Activated T-helper 1 cell treated with anti-CD3 and anti-CD28 coated beads, Interleukin-12 subunit alpha, Interleukin-12 subunit beta, Interleukin-2, Interleukin-4 antibody, amounts not matched to agents 30 ng/mL and 10 ng/mL and 1 ng/mL, durations not matched to agents 14 hours and 24 hours and 36 hours (primary cell): ENCODE measurements around the gene SEZ6L. TPM values are rescaled to one million over a fixed set of nuclear protein-coding genes. Genes with fewer than 3 reads are reported as not detected.
"Not testable (repeated sequence)": the region's sequence is repeated elsewhere in the genome, so short reads cannot be mapped to it uniquely, and the experiment has no call there.

Source experiments
- DNase-seq: peaks from one replicate; pipeline ENCODE4 v3.0.0; 2021; ENCODE audit warnings: low spot score
- H3K27ac Mint-ChIP-seq: one replicate; pipeline ENCODE4 v1.8.0; 2021; ENCODE audit warnings: mild to moderate bottlenecking, mixed read lengths
- H3K27me3 Mint-ChIP-seq: one replicate; pipeline ENCODE4 v1.8.0; 2022; ENCODE audit warnings: mild to moderate bottlenecking, moderate library complexity, mixed read lengths; ENCODE audit not compliant: insufficient read depth
- H3K36me3 Mint-ChIP-seq: one replicate; pipeline ENCODE4 v1.8.0; 2021; ENCODE audit warnings: low read depth, mixed read lengths
- H3K4me1 Mint-ChIP-seq: one replicate; pipeline ENCODE4 v1.8.0; 2021; ENCODE audit warnings: low read depth, mixed read lengths
- H3K4me3 Mint-ChIP-seq: one replicate; pipeline ENCODE4 v1.8.0; 2021; ENCODE audit warnings: mild to moderate bottlenecking, moderate library complexity, mixed read lengths
- H3K9me3 Mint-ChIP-seq: one replicate; pipeline ENCODE4 v1.8.0; 2021; ENCODE audit warnings: mixed read lengths
- intact Hi-C: fragments of 100-400 bp; cut with micrococcal nuclease; formaldehyde crosslinking; loops from one replicate; pipeline ENCODE4 v1.15.1; 2024
- total RNA-seq: library from RNA; stranded (reverse); gene quantifications from 2 replicates; pipeline ENCODE4 v1.2.3, GENCODE V29; 2022

The SEZ6L gene
- total RNA-seq, 1 donor from 2014 or later: not detected

DNA sequence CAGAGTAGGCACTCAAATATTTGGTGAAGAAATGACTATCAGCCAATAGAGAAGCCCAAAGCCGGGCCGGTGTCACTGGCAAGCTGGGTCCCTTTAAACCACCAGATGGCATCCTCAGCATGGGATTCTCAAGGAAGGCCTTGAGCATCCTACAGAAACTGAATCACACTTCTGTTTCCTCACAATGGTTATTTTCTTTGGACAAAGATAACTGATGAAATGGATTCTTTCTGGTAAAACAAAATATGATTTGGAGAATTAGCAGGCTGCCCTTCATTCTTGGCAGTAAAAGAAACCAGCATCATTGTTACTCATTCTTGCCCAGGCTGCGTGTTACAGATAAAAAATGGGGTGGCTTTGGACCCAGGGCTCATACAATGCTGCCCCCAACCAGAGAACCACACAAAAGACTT lies 229.5 kb downstream of the SEZ6L start:
- H3K27ac Mint-ChIP-seq: no peak overlapping the region
- H3K27me3 Mint-ChIP-seq: peaks cover 4% of the 10 kb centered on the region
- H3K9me3 Mint-ChIP-seq: no peaks in the 10 kb centered on the region
- H3K4me3 Mint-ChIP-seq: no peak overlapping the region
- peaks cover 10% of the 10 kb centered on the region for H3K4me1 Mint-ChIP-seq
- no peaks in the 10 kb centered on the region for H3K36me3 Mint-ChIP-seq
- peak; percentile 29 for DNase-seq
- intact Hi-C loops: loop anchor here (1.0 kb wide), 5 partner anchors 33 to 267 kb away; partner anchors contain the start of gene TFIP11

GRCh38 chr22:26399289-26399688 lies 230.0 kb downstream of the SEZ6L start:
- no peak overlapping the region for H3K4me3 Mint-ChIP-seq
- H3K27ac Mint-ChIP-seq: no peak overlapping the region
- intact Hi-C loops: no loop called here
- H3K27me3 Mint-ChIP-seq: peaks cover 6% of the 10 kb centered on the region
- peaks cover 14% of the 10 kb centered on the region for H3K4me1 Mint-ChIP-seq
- DNase-seq: no peak
- no peaks in the 10 kb centered on the region for H3K36me3 Mint-ChIP-seq
- H3K9me3 Mint-ChIP-seq: no peaks in the 10 kb centered on the region

DNA sequence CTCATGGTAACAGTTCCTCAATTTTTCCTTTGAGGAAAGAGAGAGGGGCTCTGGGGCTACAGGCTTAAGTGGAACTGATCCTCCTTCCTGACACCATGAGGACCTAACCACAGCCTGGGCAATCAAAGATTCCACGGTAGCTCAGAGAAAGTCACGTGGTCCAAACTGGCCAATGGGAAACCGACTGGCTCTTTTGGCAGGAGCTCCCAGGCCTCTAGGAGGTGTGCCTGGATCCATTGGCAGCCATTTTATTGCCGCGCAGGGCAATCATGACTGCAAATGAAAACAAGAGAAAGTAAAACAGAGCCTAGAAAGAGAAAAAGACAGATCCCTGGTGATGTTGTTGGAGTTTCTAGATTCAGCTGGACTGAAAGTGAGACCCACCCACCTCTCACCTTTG lies 232.5 kb downstream of the SEZ6L start:
- Mint-ChIP-seq H3K4me3 (no peak overlapping the region), H3K27ac (no peak overlapping the region), H3K27me3 (peaks cover 2% of the 10 kb centered on the region), H3K9me3 (no peaks in the 10 kb centered on the region), H3K4me1 (peaks cover 20% of the 10 kb centered on the region), H3K36me3 (no peaks in the 10 kb centered on the region)
- no peak for DNase-seq
- intact Hi-C loops: no loop called here

GRCh38 chr22:26404851-26405421 lies 235.7 kb downstream of the SEZ6L start:
- Mint-ChIP-seq H3K36me3 (no peaks in the 10 kb centered on the region), H3K27me3 (peaks cover 4% of the 10 kb centered on the region), H3K9me3 (no peaks in the 10 kb centered on the region), H3K4me3 (no peak overlapping the region), H3K27ac (no peak overlapping the region), H3K4me1 (peaks cover 15% of the 10 kb centered on the region)
- no peak for DNase-seq
- intact Hi-C loops: no loop called here

DNA sequence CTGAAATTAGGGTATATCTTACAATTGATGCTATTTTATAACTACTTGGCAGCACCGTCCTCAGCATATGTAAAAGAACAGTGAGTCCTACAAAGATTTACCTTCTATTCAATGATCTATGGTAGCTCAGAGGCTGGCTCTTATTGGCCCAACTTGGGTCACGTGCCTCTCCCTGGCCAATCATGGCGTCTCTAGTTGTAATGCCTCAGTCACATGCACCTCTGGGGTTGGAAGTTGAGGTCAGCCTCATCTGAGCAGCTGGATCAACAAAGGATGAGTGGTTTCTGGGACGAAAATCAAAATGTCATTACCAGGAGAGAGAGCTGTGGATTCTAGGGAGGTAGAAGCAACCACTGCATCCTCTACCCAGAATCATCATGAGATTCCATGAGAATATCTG lies 236.9 kb downstream of the SEZ6L start:
- Mint-ChIP-seq H3K27ac (no peak overlapping the region), H3K4me3 (no peak overlapping the region), H3K36me3 (no peaks in the 10 kb centered on the region), H3K27me3 (peaks cover 4% of the 10 kb centered on the region), H3K4me1 (peaks cover 15% of the 10 kb centered on the region), H3K9me3 (no peaks in the 10 kb centered on the region)
- no peak for DNase-seq
- intact Hi-C loops: no loop called here

GRCh38 chr22:26408562-26409220 lies 239.4 kb downstream of the SEZ6L start:
- H3K27me3 Mint-ChIP-seq, DNase-seq, intact Hi-C loops, H3K4me3 Mint-ChIP-seq, H3K36me3 Mint-ChIP-seq, H3K9me3 Mint-ChIP-seq, H3K27ac Mint-ChIP-seq: not testable (repeated sequence)
- peaks cover 11% of the 10 kb centered on the region for H3K4me1 Mint-ChIP-seq

DNA sequence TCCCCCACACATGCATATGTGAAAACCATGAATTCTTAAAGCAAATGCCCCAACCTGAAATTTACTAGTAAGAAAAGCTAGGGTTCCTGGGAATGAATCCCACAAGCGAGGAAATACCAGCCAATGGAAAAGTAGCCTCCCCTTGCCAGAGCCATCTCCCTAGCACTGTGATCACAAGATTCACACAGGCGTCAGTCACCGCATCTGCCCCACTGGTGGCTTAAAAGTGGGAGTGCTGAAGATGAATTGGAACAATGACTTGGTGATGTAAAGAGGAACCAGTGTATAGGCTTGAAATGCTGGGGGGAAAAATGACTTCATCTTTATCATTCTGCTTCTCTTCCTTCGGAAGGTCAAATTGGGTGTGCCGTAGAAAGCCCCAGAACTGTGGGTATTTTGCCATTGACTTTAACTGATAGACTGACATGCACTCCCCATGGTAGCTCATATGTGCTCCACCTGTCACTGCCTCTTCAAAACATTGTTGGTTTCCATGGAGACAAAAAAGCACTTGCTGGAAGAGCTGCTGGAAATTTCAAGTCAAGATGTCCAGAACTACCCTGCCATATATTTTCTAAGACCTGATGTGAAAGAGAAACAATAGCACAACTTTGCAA lies 240.6 kb downstream of the SEZ6L start:
- no peaks in the 10 kb centered on the region for H3K36me3 Mint-ChIP-seq
- H3K27me3 Mint-ChIP-seq: peaks cover 4% of the 10 kb centered on the region
- no peak for DNase-seq
- H3K9me3 Mint-ChIP-seq: no peaks in the 10 kb centered on the region
- peaks cover 1% of the 10 kb centered on the region for H3K4me1 Mint-ChIP-seq
- no peak overlapping the region for H3K4me3 Mint-ChIP-seq
- H3K27ac Mint-ChIP-seq: no peak overlapping the region
- intact Hi-C loops: no loop called here

- Mint-ChIP-seq H3K27ac (no peak overlapping the region), H3K36me3 (no peaks in the 10 kb centered on the region)
- DNase-seq: no peak
Measured at GRCh38 chr22:26410386-26410785, 241.1 kb downstream of the SEZ6L start.

DNA sequence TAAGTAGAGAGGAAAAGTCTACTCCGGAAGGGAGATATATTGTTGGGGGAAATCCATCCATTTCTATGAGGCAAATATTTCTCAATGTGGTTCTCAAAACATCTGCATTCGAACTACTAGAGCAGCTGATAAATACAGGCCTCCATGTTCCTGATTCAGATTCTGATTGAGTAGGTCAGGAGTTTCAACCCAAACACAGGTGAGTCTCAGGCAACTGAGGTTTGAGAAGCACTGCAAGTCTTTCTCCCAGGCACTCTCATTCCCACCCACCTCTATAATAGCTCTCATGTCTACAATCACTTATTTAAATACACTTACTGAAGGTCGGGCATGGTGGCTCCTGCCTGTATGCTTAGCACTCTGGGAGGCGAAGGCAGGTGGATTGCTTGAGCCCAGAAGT lies 245.1 kb downstream of the SEZ6L start:
- Mint-ChIP-seq H3K4me1 (peaks cover 5% of the 10 kb centered on the region), H3K36me3 (no peaks in the 10 kb centered on the region), H3K27me3 (peaks cover 12% of the 10 kb centered on the region), H3K4me3 (no peak overlapping the region), H3K9me3 (no peaks in the 10 kb centered on the region), H3K27ac (no peak overlapping the region)
- intact Hi-C loops: no loop called here
- no peak for DNase-seq

More at GRCh38 chr22:26410386-26410785, 241.1 kb downstream of the SEZ6L start:
- intact Hi-C loops: no loop called here
- no peaks in the 10 kb centered on the region for H3K4me1 Mint-ChIP-seq
- H3K9me3 Mint-ChIP-seq: no peaks in the 10 kb centered on the region
- H3K4me3 Mint-ChIP-seq: no peak overlapping the region
- H3K27me3 Mint-ChIP-seq: peaks cover 4% of the 10 kb centered on the region

- Mint-ChIP-seq H3K27ac (no peak overlapping the region), H3K4me3 (no peak overlapping the region), H3K4me1 (peaks cover 5% of the 10 kb centered on the region), H3K27me3 (peaks cover 20% of the 10 kb centered on the region), H3K9me3 (no peaks in the 10 kb centered on the region), H3K36me3 (no peaks in the 10 kb centered on the region)
- intact Hi-C loops: no loop called here
- no peak for DNase-seq
Measured at GRCh38 chr22:26416256-26416655, 247.0 kb downstream of the SEZ6L start.

DNA sequence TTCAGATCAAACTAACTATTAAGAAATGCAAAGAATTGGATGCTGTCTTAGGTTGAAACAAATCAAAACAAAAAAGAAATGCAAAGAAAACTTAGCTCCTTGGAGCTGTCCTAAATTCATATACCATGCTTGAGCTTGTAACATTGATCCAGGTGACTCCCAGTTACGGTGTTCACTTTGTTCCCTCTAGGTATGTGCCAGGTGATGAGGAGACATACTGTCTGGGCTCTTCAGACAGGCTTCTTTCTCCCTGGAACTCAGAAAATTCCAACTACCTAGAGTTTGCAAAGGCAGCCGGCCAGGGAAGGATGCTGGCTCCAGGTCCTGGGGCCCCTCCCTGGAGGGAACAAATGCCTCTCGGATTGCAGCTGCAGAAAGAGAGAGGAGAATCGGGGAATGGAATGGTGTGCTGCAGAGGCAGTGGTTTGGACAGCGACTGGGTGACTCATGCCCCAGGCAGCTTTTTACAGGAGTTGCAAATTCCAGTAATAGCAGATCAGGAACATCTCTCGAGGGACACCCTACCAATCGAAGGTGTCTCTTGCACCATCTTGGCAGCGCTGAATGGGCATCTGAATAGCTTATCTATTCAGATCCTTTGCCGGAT lies 247.5 kb downstream of the SEZ6L start:
- Mint-ChIP-seq H3K27ac (no peak overlapping the region), H3K4me1 (peaks cover 5% of the 10 kb centered on the region), H3K27me3 (peaks cover 23% of the 10 kb centered on the region), H3K4me3 (no peak overlapping the region), H3K9me3 (no peaks in the 10 kb centered on the region), H3K36me3 (no peaks in the 10 kb centered on the region)
- intact Hi-C loops: no loop called here
- no peak for DNase-seq

- Mint-ChIP-seq H3K4me1 (peaks cover 5% of the 10 kb centered on the region), H3K27ac (no peak overlapping the region), H3K27me3 (peaks cover 24% of the 10 kb centered on the region)
Measured at GRCh38 chr22:26417406-26417805, 248.1 kb downstream of the SEZ6L start.

GRCh38 chr22:26418620-26419019 lies 249.4 kb downstream of the SEZ6L start:
- H3K27me3 Mint-ChIP-seq: peaks cover 28% of the 10 kb centered on the region
- DNase-seq: no peak
- no peak overlapping the region for H3K27ac Mint-ChIP-seq
- no peaks in the 10 kb centered on the region for H3K36me3 Mint-ChIP-seq
- intact Hi-C loops: no loop called here
- peaks cover 8% of the 10 kb centered on the region for H3K9me3 Mint-ChIP-seq
- H3K4me1 Mint-ChIP-seq: peaks cover 5% of the 10 kb centered on the region
- no peak overlapping the region for H3K4me3 Mint-ChIP-seq

More at GRCh38 chr22:26417406-26417805, 248.1 kb downstream of the SEZ6L start:
- DNase-seq: no peak
- H3K4me3 Mint-ChIP-seq: no peak overlapping the region
- no peaks in the 10 kb centered on the region for H3K36me3 Mint-ChIP-seq
- intact Hi-C loops: no loop called here
- no peaks in the 10 kb centered on the region for H3K9me3 Mint-ChIP-seq
